OCI-LY1 (cell line): ENCODE results near the gene FAM76A.

ENCODE experiments used
- CTCF ChIP-seq: fragments of 200-600 bp; sonication (generic), shearing (Covaris generic); IDR thresholded peaks from 2 replicates; pipeline ENCODE4 v1.5.1; 2017; ENCODE audit warnings: mild to moderate bottlenecking, antibody characterized with exemption, low read length, moderate library complexity, mixed read lengths
- EZH2 ChIP-seq: fragments of 200-600 bp; sonication (generic), shearing (Covaris generic); IDR thresholded peaks from 2 replicates; pipeline ENCODE4 v1.8.0; 2017; ENCODE audit warnings: borderline replicate concordance, mixed run types, mild to moderate bottlenecking, antibody characterized with exemption, low read length, moderate library complexity, mixed read lengths

DNA sequence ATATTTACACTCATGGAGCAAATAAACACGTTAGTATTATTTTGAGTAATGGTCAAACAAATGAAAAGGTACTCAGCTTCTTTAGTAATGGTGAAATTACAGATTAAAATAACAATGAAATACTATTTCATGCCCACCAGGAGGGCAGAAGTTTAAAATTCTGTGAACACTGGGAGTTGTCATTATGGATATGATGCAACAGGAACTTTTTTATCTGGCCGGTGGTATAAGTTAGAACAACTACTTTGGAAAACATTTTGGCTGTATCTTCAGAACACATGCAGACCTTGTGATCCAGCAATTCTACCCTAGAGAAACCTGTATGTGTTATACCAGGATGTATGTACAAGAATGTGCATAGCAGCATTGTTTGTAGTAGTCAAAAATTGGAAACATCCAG, 81.6 kb downstream of the FAM76A start:
- TF ChIP-seq CTCF (no peak), EZH2 (no peak)
